Iris pigment epithelial cell (primary cell): ENCODE measurements around the gene ARRB1.
"Not testable (repeated sequence)": the region's sequence is repeated elsewhere in the genome, so short reads cannot be mapped to it uniquely, and the experiment has no call there.

Source experiments
- DNase-seq: peaks from one replicate; pipeline ENCODE4 v3.0.0-alpha.2; 2011; ENCODE audit warnings: low read depth

The ARRB1 gene

GRCh38 chr11:75371949-75372876 is 20.8 kb upstream of the ARRB1 start:
- DNase-seq, result peak; percentile 51

DNA sequence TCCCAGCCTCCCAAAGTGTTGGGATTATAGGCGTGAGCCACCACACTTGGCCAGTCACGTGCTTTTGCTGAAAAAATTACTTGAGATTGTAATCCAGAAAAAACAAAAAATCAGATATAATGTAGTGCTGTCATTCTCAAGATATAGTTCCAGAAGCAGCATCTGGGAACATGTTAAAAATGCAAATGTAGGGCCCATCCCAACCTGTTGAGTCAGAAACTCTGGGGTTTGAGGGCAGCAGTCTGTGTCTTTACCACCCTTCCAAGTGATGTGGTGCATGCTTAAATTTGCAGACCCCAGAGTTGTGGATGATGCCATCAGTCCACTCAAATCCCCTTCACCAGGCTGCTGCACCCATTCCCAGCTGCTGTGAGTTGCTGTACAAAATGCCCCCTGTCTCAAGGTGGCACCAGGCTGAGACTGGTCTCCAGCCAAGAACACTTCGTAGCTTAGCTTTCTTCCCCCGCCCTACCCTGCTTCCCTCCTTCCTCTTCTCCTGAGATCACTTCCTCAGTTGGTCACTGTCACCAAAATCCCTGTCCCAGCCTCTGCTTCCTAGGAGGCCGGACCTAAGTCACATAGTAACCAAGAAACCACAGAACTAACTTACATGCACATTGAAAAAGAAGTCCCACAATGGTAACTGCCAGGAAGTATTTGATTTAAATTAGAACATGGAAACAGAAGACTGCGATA is 18.2 kb upstream of the ARRB1 start:
- no peak for DNase-seq

DNA sequence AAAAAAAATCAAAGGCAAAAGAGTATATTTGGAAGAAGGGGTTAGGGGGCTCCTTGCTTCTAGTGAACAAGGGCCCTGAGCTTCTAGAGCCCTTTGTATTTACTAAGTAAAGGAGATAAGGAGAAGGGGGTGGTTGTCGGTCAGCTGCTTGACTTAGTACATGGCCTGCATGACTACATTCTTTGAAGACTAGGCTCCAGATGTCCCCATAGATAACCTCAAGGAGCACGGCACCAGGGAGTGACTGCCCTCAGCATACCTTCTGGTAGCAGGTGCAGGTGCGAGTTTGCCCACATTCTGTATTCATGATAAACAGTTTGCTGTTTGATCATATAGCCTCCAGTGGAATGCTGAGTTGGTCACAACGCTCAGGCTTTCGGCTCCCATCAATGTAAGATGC is 15.4 kb upstream of the ARRB1 start:
- DNase-seq, result not testable (repeated sequence)

DNA sequence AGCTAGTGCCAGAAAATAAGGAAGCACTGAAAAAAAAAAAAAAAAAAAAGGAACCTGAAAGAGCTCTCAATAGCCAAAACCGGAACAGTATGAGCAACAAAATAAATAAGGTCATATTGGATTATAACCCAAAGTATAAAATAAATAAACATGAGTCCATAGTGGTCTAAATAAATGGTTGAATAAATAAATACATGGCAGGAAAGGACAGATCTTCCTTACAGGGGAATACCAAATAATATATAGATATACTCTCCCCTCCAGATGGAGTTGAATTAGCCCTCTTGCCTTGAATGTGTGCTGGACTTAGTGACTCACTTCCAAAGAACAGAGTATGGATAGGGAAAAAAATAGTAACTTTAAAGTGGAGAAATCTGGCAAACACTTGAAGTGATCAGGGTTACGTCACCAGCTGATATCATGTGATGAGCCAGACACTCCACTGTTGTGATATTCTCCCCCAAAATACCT is 14.3 kb upstream of the ARRB1 start:
- peak; percentile 81 for DNase-seq

DNA sequence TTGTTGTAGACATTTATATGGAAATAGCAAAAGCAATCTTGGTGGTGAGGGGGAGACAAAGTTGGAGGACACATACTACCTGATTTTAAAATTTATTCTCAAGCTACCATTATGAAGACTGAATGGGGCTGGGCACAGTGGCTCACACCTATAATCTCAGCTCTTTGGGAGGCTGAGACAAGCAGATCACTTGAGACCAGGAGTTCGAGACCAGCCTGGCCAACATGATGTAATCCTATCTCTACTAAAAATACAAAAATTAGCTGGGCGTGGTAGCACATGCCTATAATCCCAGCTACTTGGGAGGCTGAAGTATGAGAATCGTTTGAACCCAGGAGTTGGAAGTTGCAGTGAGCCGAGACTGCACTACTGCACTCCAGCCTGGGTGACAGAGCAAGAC is 10.8 kb upstream of the ARRB1 start:
- DNase-seq, result not testable (repeated sequence)

DNA sequence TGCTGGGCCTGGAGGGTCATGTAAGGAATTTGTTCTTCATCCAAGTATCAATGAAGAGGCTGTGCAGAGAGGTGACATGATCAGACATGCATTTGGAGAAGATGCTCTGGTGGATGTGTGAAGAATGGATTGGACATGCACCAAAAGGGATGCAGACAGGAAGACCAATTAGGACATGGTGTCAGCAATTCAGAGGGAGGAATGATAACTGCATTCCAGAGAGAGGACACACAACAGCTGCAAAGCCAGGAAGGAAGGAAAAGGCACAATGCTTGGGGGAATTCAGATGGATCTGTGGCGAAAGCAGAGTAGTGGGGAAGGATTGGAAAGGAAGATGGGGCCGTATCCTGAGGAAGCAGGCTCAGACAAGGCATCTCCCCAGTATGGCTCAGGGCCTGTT is 5.2 kb upstream of the ARRB1 start:
- no peak for DNase-seq

GRCh38 chr11:75355051-75355450 is 3.6 kb upstream of the ARRB1 start:
- DNase-seq, result no peak

GRCh38 chr11:75352588-75353206 is 1.2 kb upstream of the ARRB1 start:
- DNase-seq, result no peak

DNA sequence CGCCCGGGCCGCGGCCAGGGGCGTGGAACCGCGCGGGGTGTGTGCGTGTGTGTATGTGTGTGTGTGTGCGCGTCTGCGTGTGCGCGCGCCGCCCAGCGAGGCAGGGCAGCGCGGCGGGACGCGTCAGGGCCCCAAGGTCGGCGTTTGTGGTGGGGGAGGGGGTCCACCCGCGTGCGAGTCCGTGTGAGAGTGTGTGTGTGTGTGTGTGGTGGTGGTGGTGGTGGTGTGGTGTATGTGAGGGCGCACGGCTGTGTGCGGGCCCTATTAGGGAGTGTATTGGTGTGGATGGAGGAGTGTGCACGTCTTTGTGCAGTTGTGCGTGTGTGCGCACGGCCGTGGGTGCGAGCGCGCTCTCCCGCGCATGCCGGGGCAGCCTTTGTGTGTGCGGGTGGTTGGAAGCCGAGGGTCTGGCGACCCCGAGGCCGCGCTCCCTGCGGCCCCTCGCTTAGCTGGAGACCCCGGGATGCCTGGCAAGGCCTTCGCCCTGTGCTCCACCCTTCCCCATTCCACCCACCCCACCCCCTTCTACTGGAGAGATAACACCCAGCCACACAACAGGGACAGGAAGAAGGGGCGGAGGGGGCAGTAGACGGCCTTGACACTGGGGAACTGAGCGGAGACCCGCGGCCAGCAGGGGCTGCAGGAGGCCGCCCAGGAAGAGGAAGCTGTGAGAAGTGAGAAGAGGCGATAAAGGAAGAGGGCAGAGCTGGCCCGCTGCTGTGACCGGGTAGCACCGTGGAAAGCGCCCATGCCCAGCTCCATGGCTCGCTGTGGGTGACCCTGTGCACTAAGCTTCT is 528 bp upstream of the ARRB1 start:
- peak; percentile 36 for DNase-seq

- no peak for DNase-seq
These were observed 519 bp downstream of the ARRB1 start for GRCh38 chr11:75350743-75351540.

DNA sequence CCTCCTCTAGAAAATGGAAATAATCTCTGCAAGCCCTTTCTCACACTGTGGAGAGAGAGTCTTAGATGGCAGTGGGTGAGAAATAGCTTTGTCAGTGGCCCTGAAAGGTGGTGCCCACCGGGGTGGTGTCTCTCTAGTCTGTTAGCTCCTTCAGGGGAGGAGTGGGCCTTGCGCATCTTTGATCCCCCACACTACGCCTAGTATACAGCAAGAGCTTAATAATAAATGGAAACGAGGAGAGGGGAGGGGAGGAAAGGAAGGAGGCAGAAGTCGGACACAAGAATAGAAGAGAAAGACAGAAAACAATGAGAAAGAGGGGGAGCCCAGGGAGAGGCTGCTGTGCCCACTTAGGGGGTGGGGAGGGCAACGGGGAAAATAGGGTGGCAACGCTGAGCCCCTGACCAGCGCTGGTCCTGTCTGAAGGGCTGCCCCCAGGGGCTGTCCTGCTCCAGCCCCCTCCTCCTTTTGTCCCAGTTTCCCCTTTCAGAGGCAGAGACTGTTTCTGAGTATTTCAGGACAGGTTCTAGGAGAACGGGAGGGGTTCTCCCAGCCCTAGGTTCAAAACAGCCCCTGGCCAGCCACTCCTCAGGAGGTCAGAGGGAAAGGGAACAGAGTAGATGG is 1.2 kb downstream of the ARRB1 start:
- no peak for DNase-seq

DNA sequence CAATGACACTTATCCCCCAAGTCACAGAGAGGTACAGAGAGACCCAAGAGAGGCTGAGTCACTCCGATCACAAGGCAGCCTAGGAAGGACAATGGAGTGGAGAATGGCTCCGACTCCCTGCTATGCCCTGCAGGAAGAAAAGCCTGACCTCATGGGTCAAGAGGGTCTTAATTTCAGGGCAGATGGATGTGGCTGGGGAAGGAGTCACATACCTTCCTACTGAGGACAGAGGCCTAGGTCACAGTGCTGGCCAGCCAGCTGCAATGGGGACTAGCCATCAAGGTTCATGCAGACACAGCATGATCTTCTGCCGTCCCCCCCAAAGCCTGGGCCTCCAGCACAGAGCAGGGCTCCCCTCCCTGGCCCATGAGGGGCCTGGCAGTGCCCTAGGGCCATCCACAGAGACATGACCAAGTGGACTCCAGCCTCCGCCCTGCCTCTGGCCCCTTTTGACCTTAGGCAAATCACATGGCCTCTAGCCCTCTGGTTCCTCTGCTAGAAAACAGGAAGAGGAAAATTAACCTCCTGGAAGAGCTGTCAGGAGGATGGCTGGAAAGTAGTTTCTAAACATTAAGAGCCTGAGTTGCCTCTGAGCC is 1.8 kb downstream of the ARRB1 start:
- DNase-seq, result no peak

DNA sequence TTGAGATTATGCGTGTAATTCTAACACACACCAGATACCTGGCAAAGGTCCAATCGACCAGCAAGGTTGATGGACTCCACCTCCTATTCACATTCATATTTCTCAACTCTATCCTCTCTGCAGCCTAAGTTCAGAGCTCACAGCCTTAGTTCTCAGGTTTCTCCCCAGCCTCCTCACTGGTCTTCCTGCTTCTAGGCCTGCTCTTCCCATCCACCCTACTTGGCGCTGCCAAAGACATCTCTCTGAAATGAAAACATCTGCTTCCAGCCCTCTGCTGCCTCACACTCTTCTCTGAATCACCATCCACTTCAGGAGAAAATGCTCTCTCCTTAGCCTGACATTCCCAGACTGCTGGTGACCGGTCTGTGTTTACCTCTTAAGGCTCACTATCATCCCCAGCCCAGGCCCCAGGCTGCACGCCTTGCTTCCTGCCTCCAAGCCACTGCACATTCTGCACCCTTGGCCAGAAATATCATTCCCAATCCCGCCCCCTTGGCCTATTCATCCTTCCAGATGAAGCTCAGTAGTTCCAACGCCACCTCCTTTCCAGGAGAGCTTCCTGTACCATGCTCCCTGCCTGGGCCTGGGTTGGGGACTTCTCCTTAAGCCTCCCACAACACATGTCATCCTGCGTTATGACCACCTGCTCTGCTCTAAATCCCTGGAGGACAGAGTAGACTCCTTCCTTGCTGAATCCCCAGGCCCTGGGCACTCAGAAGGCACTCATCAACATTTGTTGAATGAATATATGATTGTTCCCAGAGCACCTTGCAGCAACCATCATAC is 3.5 kb downstream of the ARRB1 start:
- peak; percentile 88 for DNase-seq

DNA sequence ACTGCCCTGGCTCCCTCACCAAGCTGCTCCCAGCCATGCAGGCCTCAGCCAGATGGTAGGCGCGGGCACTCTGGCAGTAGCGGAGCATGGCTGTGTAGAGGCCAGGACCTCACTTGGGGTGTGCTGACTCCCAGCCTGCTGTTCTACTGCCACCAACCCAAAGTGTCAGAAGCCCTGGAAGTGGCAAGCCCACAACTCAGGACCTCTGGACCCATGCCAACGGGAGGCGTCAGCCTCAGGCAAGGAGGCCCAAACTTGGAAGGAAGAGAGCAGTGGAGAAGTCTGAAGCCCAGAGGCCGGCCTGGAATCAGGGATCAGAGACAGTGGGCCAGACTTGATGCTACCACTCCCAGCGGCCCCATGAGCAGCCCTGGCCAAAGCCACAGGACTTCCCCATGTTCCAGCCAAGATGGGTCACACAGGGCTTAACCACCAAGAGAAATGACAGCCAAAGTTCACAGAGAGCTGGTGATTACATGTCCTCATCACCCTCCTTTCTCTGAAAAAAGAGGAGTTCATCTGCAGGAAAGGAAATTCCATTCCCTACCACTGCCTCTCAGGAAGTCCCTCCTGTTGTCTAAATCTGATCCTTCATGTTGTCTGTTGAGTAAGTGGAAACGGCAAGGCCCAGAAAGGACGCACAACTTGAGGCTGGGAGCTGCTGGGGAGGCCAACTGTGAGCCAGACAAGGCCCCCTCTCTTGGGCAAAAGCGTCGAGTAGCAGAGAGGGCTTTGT is 4.4 kb downstream of the ARRB1 start:
- DNase-seq, result peak; percentile 44

- no peak for DNase-seq
These were observed 5.2 kb downstream of the ARRB1 start for GRCh38 chr11:75346296-75346695.

DNA sequence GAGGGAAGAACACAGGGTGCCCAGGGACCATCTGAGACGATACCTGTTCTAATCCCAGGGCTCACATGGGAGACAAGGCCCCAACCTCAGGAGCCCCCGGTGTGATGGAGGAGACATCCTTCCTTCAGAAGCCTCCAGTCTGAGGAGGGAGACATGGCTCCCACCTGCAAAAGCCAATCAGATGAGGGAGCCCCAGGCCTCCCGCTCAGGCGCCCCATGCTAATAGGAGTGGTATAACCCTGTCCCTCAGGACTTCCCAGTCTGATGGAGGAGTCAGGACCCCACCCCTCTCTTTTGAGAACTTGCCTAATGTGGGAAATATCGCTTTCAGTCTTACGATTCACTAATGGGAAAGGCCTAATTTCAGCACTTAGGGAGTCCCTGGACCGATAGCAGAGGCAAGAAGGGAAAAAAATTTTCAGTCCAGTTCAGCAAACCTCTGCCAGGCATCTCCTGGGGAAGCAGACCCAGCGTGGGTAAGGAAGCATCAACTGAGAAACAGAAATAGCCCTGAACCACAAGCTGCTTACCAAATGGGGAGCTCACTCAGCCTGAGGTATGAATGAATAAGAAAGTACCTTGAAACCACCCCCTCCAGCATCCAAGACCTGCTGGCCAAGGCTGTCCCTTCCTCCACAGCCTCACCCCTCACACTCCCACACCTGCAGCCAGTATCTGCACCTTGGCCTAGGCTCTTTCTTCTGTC is 5.9 kb downstream of the ARRB1 start:
- DNase-seq, result no peak

DNA sequence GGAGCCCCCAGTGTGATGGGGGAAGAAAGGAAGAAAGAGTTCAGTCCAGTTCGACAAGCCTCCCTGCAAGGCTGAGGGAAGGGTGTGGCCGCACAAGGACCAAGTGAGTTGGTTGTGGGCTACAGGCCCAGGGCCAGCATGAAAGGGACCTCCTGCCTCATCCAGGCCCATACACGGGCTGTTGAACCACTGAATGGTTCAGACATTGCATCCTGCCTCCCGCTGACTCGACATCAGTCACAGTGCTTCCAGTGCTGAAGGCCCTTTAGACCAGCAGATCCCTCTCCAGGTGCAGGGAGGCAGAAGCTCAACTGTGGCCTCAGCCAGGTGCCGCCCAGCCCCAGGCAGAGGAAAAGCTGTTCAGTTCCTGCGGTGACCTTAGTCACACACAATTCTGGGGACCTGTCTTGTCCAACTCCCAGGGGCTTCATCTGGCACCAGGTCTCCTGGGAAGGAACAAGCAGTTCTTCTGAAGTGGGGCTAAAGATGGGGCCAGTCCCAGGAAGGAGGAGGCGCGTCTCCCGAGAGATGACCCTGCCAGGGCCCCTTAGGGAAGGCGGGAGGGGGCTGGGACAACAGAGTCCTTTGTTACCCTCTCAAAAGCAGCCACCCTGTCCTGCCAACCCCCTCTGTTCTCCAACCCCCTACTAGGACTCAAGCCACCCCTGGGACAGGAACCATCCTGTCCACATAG is 6.6 kb downstream of the ARRB1 start:
- DNase-seq, result no peak
